CD4-positive, CD25-positive, alpha-beta regulatory T cell (primary cell): Measurements from ENCODE around the gene DNAJC3. TPM values are rescaled to one million over a fixed set of nuclear protein-coding genes. Genes with fewer than 3 reads are reported as not detected.
"Not testable (repeated sequence)": the region's sequence is repeated elsewhere in the genome, so short reads cannot be mapped to it uniquely, and the experiment has no call there.

ENCODE experiments used
- ATAC-seq, 2 donors: fragments of 150-1000 bp; cut with Tn5 transposase; one replicate each; pipeline ENCODE4 v1.10.0; 2021; ENCODE audit warnings: low read depth in 2 of 2, moderate number of reproducible peaks in 2 of 2, moderate library complexity in 1 of 2
- DNase-seq, 3 donors: peaks; one replicate each; pipeline versions ENCODE4 v3.0.0 to v3.0.0-alpha.2; 2012 to 2022; ENCODE audit warnings: mixed read lengths in 1 of 3
- H3K27ac ChIP-seq: one replicate; pipeline ENCODE4 v1.7.0; 2013; ENCODE audit warnings: mild to moderate bottlenecking, low read length; ENCODE audit not compliant: insufficient read depth, poor library complexity, severe bottlenecking
- H3K27me3 ChIP-seq: one replicate; pipeline ENCODE4 v1.7.0; 2013; ENCODE audit warnings: low read length; ENCODE audit not compliant: control insufficient read depth, insufficient read depth
- H3K36me3 ChIP-seq: one replicate; pipeline ENCODE4 v1.7.0; 2013; ENCODE audit warnings: mild to moderate bottlenecking, low read length, moderate library complexity; ENCODE audit not compliant: control insufficient read depth, insufficient read depth
- H3K4me1 ChIP-seq: 2 replicates; pipeline ENCODE4 v1.7.0; 2013; ENCODE audit warnings: mild to moderate bottlenecking, low read length; ENCODE audit not compliant: insufficient read depth, control insufficient read depth, poor library complexity, severe bottlenecking
- H3K4me3 ChIP-seq: one replicate; pipeline ENCODE4 v1.7.0; 2013; ENCODE audit warnings: low read depth, mild to moderate bottlenecking, low read length, moderate library complexity
- H3K9me3 ChIP-seq, 2 experiments: 1 replicate in 1 of 2; 2 replicates in 1 of 2; pipeline ENCODE4 v1.7.0; 2013; ENCODE audit warnings: low read length in 2 of 2, mild to moderate bottlenecking in 1 of 2, moderate library complexity in 1 of 2; ENCODE audit not compliant: control insufficient read depth in 2 of 2
- H3K27ac Mint-ChIP-seq, 3 donors: one replicate each; pipeline ENCODE4 v1.8.0; 2020 to 2022; ENCODE audit warnings: mild to moderate bottlenecking in 3 of 3, mixed read lengths in 3 of 3, moderate library complexity in 2 of 3
- H3K27me3 Mint-ChIP-seq: one replicate; pipeline ENCODE4 v1.8.0; 2022; ENCODE audit warnings: mild to moderate bottlenecking, mixed read lengths
- H3K36me3 Mint-ChIP-seq: one replicate; pipeline ENCODE4 v1.8.0; 2020; ENCODE audit warnings: mixed read lengths
- H3K4me1 Mint-ChIP-seq, 4 donors: one replicate each; pipeline ENCODE4 v1.8.0; 2020 to 2022; ENCODE audit warnings: mixed read lengths in 4 of 4, mild to moderate bottlenecking in 1 of 4
- H3K4me3 Mint-ChIP-seq, 4 donors: one replicate each; pipeline ENCODE4 v1.8.0; 2020 to 2022; ENCODE audit warnings: mild to moderate bottlenecking in 4 of 4, mixed read lengths in 4 of 4, moderate library complexity in 3 of 4
- H3K9me3 Mint-ChIP-seq, 7 donors: one replicate each; pipeline ENCODE4 v1.8.0; 2020 to 2022; ENCODE audit warnings: mixed read lengths in 7 of 7, mild to moderate bottlenecking in 3 of 7, moderate library complexity in 2 of 7
- polyA plus RNA-seq, 4 donors: library from polyadenylated mRNA; unstranded; fragments of 300-500 nt; fragmentation: Illumina TruSeq; gene quantifications; one replicate each; pipeline ENCODE4 v1.2.3, GENCODE V29; 2021
- total RNA-seq: library from RNA; stranded (reverse); gene quantifications from one replicate; pipeline ENCODE4 v1.2.3, GENCODE V29; 2022

DNAJC3 gene
- total and polyA plus RNA-seq, 5 donors from 2014 or later: 11.1 to 22.4 (median 15.0) TPM

DNA sequence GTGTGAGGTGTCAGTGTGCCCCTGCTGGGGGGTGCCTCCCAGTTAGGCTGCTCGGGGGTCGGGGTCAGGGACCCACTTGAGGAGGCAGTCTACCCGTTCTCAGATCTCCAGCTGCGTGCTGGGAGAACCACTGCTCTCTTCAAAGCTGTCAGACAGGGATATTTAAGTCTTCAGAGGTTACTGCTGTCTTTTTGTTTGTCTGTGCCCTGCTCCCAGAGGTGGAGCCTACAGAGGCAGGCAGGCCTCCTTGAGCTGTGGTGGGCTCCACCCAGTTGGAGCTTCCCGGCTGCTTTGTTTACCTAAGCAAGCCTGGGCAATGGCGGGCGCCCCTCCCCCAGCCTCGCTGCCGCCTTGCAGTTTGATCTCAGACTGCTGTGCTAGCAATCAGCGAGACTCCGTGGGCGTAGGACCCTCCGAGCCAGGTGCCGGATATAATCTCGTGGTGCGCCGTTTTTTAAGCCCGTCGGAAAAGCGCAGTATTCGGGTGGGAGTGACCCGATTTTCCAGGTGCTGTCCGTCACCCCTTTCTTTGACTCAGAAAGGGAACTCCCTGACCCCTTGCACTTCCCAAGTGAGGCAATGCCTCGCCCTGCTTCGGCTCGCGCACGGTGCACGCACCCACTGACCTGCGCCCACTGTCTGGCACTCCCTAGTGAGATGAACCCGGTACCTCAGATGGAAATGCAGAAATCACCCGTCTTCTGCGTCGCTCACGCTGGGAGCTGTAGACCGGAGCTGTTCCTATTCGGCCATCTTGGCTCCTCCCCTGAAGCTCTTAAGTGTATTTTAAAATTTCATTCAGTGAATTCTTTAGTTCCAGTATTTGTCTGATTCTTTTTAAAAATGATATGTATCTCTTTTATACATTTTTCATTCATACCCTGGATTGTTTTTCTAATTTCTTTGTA is 63.4 kb downstream of the DNAJC3 start:
- not testable (repeated sequence) for DNase-seq, H3K9me3 ChIP-seq, H3K27ac ChIP-seq, H3K4me3 Mint-ChIP-seq, H3K4me1 ChIP-seq, H3K27ac Mint-ChIP-seq, ATAC-seq, H3K27me3 ChIP-seq, H3K9me3 Mint-ChIP-seq, H3K36me3 ChIP-seq, H3K27me3 Mint-ChIP-seq, H3K4me3 ChIP-seq
- Mint-ChIP-seq H3K4me1 (peaks cover 12 to 23% (median 18%) of the 10 kb centered on the region in 4 donors), H3K36me3 (peaks cover 12% of the 10 kb centered on the region)

DNA sequence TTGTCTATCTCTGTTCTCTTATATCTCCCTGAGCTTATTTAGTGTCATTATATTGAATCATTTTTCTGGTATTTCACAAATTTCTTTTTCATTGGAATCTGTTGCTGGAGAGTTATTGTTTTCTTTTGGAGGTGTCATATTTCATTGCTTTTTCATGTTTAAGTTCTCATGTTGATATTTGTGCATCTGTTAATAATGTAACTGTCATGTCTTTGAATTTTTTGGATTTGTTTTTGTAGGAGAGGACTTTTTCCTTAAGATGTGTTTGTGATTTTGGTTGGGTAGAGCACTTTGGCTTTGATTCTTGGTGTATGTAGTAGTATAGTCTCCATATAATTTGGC is 64.0 kb downstream of the DNAJC3 start:
- peaks cover 9% of the 10 kb centered on the region for H3K4me1 ChIP-seq
- H3K4me3 Mint-ChIP-seq: no peak overlapping the region

DNA sequence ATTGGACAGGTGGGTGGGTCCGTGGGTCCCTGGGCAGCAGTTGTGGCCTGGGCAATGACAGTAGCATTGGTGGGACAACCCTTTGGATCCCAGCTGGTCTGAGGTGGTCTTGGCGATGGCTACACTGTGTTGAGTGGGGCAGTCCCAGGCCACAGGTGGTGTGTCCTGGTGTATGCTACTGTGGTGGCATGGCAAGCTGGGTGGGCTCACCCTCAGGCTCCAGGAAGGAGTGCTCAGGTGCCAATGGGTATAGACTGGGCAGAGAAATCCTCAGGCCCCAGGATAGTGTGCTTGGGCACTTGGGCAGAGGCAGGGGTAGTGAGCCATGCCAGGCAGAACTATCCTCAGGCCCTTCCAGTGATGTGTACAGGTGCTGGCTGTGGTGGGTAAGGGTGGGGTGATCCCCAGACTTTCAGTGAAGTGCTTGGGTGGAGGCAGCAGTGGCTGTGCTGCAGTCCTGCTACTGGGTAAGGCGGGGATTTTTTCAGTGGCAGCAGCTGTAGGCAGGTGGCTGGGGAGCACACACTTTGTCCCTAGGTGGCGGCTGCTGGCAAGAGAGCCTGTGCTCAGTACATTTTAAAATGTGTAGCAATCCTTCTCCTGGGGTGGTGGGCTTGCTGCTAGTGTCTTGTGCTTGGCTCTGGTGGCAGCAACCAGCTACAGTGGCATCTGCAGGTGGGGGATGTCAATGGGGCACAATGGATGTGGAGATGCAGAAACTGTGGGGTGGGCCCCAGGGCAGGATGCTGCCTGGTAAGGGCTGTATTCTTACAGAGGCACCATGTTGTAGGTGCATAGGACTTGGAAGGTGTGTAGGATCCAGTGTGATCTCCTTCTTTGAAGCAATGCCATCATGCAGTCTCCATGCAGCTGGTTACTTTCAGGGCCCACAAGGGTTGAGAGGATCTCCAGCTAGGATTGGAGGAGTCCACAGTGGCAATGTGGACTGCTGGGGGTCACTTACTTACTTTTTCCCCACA is 64.9 kb downstream of the DNAJC3 start:
- Histone ChIP-seq H3K9me3 (no peaks in the 10 kb centered on the region), H3K27me3 (no peaks in the 10 kb centered on the region), H3K4me1 (peaks cover 9% of the 10 kb centered on the region), H3K36me3 (peaks cover 4% of the 10 kb centered on the region), H3K4me3 (no peak overlapping the region), H3K27ac (no peak overlapping the region)
- no peak overlapping the region for H3K4me3 Mint-ChIP-seq
- peak overlapping the region; percentile 6 to 57 (median 37) for H3K27ac Mint-ChIP-seq
- DNase-seq (no peak), ATAC-seq (no peak)
- H3K36me3 Mint-ChIP-seq: peaks cover 12% of the 10 kb centered on the region
- H3K27me3 Mint-ChIP-seq: no peaks in the 10 kb centered on the region
- H3K9me3 Mint-ChIP-seq: peaks cover 0 to 7% (median 5%) of the 10 kb centered on the region in 7 donors
- H3K4me1 Mint-ChIP-seq: peaks cover 17 to 23% (median 22%) of the 10 kb centered on the region in 4 donors

More for the DNA sequence above, 64.0 kb downstream of the DNAJC3 start:
- Mint-ChIP-seq H3K27me3 (no peaks in the 10 kb centered on the region), H3K9me3 (peaks cover 0 to 8% (median 5%) of the 10 kb centered on the region in 7 donors), H3K36me3 (peaks cover 12% of the 10 kb centered on the region), H3K4me1 (peaks cover 14 to 23% (median 20%) of the 10 kb centered on the region in 4 donors), H3K27ac (peak overlapping the region in 2 of 3 donors; percentile 37 to 96)
- no peaks in the 10 kb centered on the region for H3K9me3 ChIP-seq
- no peak overlapping the region for H3K4me3 ChIP-seq
- DNase-seq: no peak
- H3K27me3 ChIP-seq: no peaks in the 10 kb centered on the region
- H3K27ac ChIP-seq: no peak overlapping the region
- peaks cover 4% of the 10 kb centered on the region for H3K36me3 ChIP-seq
- no peak for ATAC-seq

DNA sequence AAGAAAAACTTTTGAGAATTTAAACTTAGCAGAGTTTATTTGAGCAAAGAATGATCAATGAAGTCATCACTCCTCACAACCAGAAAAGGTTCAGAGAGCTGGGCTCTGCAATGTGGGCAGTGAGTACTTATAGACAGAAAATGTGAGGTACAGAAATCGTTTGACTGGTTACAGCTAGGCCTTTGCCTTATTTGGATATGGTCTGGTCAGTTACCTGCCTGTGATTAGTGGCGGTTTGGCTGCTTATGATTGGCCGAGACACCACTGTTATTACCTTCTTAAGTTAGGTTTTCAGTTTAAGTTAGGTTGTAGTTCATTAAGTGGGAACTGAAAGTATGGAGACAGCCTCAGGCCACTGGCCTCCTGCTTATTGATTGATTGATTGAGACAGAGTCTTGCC is 66.3 kb downstream of the DNAJC3 start:
- peaks cover 22 to 29% (median 26%) of the 10 kb centered on the region in 4 donors for H3K4me1 Mint-ChIP-seq
- H3K4me3 ChIP-seq: no peak overlapping the region
- H3K36me3 ChIP-seq: peaks cover 4% of the 10 kb centered on the region
- peaks cover 12% of the 10 kb centered on the region for H3K36me3 Mint-ChIP-seq
- DNase-seq (no peak), ATAC-seq (no peak)
- no peaks in the 10 kb centered on the region for H3K9me3 ChIP-seq
- H3K9me3 Mint-ChIP-seq: peaks cover 0 to 7% (median 5%) of the 10 kb centered on the region in 7 donors
- H3K27me3 Mint-ChIP-seq: no peaks in the 10 kb centered on the region
- no peak overlapping the region for H3K27ac Mint-ChIP-seq
- H3K27me3 ChIP-seq: no peaks in the 10 kb centered on the region
- no peak overlapping the region for H3K4me3 Mint-ChIP-seq
- no peak overlapping the region for H3K27ac ChIP-seq
- H3K4me1 ChIP-seq: peaks cover 9% of the 10 kb centered on the region

DNA sequence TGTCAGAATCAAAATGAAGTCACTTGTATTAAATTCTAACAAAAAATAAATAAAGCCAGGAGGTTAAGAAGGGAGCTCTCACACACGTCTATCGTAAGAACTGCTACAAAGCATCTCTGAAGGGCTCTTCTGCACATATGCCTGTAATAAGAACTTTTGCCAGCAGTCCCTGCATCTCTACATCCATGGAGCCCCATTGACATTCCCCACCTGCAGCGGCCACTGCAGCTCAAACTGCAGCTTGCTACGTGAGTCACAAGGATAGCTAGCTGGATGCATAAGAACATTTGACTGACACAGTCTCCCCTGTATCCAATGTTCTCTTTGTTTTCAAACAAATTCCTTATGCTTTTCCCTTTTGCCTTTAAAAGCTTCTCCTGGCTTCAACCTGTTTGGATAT is 68.3 kb downstream of the DNAJC3 start:
- Mint-ChIP-seq H3K9me3 (peaks cover 0 to 5% (median 4%) of the 10 kb centered on the region in 7 donors), H3K27ac (no peak overlapping the region), H3K36me3 (peaks cover 12% of the 10 kb centered on the region), H3K4me3 (no peak overlapping the region), H3K27me3 (no peaks in the 10 kb centered on the region), H3K4me1 (peaks cover 28 to 29% (median 29%) of the 10 kb centered on the region in 4 donors)
- H3K36me3 ChIP-seq: peaks cover 4% of the 10 kb centered on the region
- ATAC-seq (no peak), DNase-seq (no peak)
- no peak overlapping the region for H3K27ac ChIP-seq
- peaks cover 9% of the 10 kb centered on the region for H3K4me1 ChIP-seq
- H3K27me3 ChIP-seq: no peaks in the 10 kb centered on the region
- no peak overlapping the region for H3K4me3 ChIP-seq
- H3K9me3 ChIP-seq: no peaks in the 10 kb centered on the region

DNA sequence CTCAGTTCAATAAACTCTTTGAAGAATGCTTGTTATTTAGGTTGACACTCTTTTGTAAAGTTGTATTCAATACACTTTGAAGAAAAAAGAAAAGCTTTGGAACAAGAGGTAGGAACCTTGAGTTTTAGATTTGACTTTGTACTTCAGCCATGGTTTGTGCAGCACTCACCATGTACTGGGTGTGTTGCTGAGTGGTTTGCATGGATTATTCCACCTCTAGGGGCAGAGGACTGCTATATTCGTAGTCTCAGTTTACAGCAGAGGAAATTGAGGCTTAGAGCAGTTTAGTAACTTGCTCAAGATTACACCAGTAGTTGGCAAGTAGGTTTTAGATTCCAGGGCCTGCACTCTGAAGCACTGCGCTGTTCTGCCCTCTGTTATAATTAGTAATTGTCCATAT is 68.8 kb downstream of the DNAJC3 start:
- Histone ChIP-seq H3K9me3 (no peaks in the 10 kb centered on the region), H3K27me3 (no peaks in the 10 kb centered on the region), H3K27ac (no peak overlapping the region), H3K4me3 (no peak overlapping the region), H3K36me3 (peaks cover 4% of the 10 kb centered on the region), H3K4me1 (peaks cover 9% of the 10 kb centered on the region)
- ATAC-seq: no peak
- Mint-ChIP-seq H3K4me3 (no peak overlapping the region), H3K9me3 (peaks cover 0 to 3% (median 2%) of the 10 kb centered on the region in 7 donors), H3K27me3 (no peaks in the 10 kb centered on the region), H3K4me1 (peaks cover 27 to 31% (median 28%) of the 10 kb centered on the region in 4 donors), H3K36me3 (peaks cover 10% of the 10 kb centered on the region), H3K27ac (no peak overlapping the region)
- DNase-seq: no peak

DNA sequence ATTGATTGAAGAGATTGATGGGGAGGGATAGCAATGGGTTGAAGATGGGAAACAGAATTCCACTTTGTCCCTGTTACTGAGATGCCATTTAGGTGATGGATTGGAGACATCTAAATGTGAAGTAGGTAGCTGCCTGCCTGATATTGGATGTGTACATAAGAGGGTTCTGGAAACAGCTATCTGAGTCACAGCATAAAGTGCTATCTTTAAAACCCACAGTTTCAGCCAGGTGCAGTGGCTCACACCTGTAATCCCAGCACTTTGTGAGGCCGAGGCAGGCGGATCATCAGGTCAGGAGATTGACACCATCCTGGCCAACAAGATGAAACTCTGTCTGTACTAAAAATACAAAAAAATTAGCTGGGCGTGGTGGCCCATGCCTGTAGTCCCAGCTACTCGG is 72.6 kb downstream of the DNAJC3 start:
- Histone ChIP-seq H3K9me3 (no peaks in the 10 kb centered on the region), H3K27me3 (no peaks in the 10 kb centered on the region), H3K4me1 (no peaks in the 10 kb centered on the region), H3K27ac (no peak overlapping the region), H3K4me3 (no peak overlapping the region), H3K36me3 (peaks cover 4% of the 10 kb centered on the region)
- Mint-ChIP-seq H3K27me3 (no peaks in the 10 kb centered on the region), H3K9me3 (peaks cover 0 to 3% (median 0%) of the 10 kb centered on the region in 7 donors), H3K4me3 (no peak overlapping the region), H3K27ac (no peak overlapping the region), H3K4me1 (peaks cover 14 to 24% (median 17%) of the 10 kb centered on the region in 4 donors), H3K36me3 (peaks cover 9% of the 10 kb centered on the region)
- ATAC-seq: no peak
- DNase-seq: no peak
